Hippocampal formation (tissue), 2 donors: ENCODE data around the gene OR51B4.
"Not testable (repeated sequence)": the region's sequence is repeated elsewhere in the genome, so short reads cannot be mapped to it uniquely, and the experiment has no call there.

Experiments
- DNase-seq, 2 donors: peaks; one replicate each; lab custom pipeline; 2025; lab: John Stamatoyannopoulos, UW

Gene OR51B4

DNA sequence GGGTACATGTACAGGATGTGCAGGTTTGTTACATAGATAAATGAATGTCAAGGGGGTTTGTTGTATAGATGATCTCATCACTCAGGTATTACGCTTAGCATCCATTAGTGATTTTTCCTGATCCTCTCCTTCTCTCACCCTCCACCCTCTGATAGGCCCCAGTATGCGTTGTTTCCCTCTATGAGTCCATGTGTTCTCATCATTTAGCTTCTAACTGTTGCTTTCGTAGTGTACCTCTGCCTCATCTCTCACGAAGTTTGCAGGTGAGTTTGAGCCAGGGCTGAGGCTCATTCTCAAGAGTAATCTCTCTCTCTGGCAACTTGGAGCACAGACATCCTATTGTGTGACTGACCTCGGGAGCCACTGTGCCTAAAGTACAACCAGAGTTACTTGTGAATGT lies 27.4 kb downstream of the OR51B4 start:
- DNase-seq: no peak

GRCh38 chr11:5272395-5273017 lies 29.2 kb downstream of the OR51B4 start:
- no peak for DNase-seq

DNA sequence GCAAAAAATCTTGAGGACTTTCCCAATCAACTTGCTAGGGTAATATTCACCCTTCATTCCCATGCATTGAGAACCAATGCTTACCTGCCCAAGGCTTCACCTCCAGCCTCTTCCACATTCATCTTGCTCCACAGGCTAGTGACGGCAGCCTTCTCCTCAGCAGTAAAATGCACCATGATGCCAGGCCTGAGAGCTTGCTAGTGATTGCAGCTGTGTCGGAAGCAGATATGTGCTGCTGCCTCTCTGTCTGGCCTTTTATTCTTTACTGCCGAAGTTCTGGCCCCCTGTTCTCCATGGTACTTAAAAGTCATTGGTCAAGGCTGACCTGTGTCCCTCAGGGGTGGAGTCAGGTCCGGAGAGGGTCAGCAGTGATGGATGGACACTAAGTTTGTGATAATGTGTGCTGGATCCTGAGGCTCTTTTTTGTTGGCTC lies 32.0 kb downstream of the OR51B4 start, which contains the start of gene HBE1:
TSS of gene HBE1 (minus strand) at position 231 of the 433 bp plus-strand sequence. CDS start at position 176, 55 bp downstream.
- DNase-seq: no peak

DNA sequence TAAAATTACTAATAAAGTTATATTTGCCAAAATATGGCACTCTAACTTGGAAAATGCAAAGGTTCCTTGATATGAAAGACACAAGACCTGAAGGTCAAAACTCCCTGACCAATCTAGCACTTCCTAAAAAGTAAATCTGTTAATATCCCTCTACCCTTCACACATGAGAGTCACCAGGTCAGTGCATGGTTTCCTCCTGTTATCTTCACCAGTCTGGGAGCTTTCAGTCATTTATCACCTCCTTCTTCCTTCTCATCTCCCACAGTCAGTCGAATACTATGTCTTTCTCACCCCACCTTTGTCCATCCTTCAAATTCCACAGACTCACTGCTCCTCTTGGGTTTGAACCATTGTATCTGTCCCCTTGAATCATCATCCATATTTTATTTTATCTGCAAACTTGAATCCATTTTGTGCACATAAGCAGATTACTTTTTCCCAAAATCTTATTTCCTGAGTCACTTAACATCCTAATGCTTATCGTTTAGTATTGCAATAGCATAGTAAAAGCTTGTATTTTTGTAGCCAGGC lies 34.6 kb downstream of the OR51B4 start:
- no peak for DNase-seq

DNA sequence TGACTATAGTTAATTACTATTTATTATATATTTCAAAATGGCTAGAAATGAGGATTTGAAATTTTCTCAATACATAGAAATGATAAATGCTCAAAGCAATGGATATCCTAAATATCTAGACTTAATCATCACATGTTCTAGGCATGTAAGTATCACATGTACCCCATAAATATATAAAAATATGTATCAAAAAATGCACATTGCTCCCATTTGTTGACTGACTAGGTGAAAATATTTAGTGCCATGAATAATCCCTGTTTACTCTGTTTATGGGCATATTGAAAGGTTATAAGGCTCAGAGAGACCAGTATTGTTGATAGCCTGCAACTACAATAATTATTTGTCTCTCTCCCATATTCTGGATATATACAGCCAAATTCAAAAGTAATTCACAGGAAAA lies 35.1 kb downstream of the OR51B4 start:
- DNase-seq: no peak

GRCh38 chr11:5265832-5266231 lies 35.9 kb downstream of the OR51B4 start:
- DNase-seq: no peak

- no peak for DNase-seq
Measured at GRCh38 chr11:5258543-5259262, 43.0 kb downstream of the OR51B4 start.

DNA sequence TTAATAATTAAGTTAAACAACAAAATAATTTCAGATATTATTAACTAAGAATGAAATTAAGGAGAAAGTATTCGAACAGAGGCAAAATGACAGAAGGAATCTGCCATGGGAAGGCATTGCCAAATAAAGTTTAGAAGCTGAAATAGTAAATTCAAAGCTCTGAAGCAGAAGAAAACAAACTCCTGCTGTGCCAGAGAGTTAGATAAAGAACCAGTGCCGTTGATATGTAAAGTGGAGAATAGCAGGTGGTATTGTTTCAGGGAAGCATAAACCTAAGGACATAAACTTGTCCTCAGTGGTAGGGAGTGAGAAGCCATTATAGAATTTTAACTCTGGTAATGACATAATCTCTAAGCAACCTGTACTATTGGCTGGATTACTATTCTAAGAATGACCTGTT lies 44.5 kb downstream of the OR51B4 start:
- DNase-seq: no peak

DNA sequence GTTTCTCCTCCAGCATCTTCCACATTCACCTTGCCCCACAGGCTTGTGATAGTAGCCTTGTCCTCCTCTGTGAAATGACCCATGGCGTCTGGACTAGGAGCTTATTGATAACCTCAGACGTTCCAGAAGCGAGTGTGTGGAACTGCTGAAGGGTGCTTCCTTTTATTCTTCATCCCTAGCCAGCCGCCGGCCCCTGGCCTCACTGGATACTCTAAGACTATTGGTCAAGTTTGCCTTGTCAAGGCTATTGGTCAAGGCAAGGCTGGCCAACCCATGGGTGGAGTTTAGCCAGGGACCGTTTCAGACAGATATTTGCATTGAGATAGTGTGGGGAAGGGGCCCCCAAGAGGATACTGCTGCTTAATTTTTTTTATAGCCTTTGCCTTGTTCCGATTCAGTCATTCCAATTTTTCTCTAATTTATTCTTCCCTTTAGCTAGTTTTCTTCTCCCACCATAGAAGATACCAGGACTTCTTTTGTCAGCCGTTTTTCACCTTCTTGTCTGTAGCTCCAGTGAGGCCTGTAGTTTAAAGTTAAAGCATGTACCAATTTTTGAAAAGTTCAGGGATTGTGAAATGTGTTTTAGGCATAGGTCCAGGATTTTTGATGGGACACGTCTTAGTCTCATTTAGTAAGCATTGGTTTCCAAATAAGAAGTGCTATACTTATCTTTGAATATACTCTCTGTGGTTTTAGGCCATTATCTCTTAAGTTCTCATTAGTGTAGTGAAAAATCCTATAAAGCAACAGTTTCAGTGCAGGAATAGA lies 46.9 kb downstream of the OR51B4 start, which contains the start of gene HBG2:
TSS of gene HBG2 (minus strand) at position 136 of the 768 bp plus-strand sequence. CDS start at position 83, 53 bp downstream.
- not testable (repeated sequence) for DNase-seq

DNA sequence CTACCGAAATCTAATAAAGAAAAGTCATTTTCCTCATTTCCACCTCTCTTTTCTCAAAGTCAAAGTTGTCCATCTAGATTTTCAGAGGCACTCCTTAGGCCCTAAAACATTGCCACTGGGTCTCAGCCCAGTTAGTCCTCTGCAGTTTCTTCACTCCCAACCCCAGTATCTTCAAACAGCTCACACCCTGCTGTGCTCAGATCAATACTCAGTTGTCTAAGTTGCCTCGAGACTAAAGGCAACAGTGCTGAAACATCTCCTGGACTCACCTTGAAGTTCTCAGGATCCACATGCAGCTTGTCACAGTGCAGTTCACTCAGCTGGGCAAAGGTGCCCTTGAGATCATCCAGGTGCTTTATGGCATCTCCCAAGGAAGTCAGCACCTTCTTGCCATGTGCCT lies 47.7 kb downstream of the OR51B4 start:
- not testable (repeated sequence) for DNase-seq

DNA sequence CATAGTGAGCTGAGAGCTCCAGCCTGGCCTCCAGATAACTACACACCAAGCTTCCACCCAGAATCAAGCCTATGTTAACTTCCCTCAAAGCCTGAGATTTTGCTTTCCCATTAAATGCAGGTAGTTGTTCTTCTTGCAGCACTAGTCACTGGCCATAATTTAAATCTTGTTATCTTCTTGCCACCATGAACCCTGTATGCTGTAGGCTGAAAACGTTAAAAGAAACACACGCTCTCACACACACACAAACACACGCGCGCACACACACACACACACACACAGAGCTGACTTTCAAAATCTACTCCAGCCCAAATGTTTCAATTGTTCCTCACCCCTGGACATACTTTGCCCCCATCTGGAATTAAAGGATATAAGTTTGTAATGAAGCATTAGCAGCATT lies 48.3 kb downstream of the OR51B4 start:
- DNase-seq: not testable (repeated sequence)

GRCh38 chr11:5252919-5253265 lies 48.9 kb downstream of the OR51B4 start:
- DNase-seq: no peak

GRCh38 chr11:5252192-5252918 lies 49.4 kb downstream of the OR51B4 start:
- DNase-seq: no peak

GRCh38 chr11:5251746-5252145 lies 50.0 kb downstream of the OR51B4 start:
- no peak for DNase-seq
